Measurements from ENCODE around the gene TFAP2C.

DNA sequence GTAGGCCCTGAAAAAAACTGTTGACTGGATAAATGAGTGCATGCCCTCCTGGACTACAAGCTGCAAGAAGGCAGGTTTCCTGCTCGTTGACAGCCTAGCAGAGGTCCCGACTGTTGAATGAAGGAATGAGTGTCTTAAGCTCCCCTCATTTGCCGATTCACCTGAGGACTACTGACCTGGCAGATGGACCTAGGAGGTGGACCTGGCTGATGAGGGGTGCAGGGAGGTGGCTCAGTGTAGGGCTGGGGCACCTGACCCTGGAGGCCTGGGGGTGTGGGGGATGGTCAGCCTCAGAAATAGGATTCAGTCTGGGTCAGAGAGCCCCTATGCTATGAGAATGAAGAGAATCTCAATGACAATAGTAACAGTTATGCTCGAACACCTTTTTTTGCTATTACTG is 11.6 kb upstream of the TFAP2C start:
- TF ChIP-seq GATA2 (IDR thresholded peaks at IDR 0.05; ENCODE audit: low read depth, low read length) (no peak), GATA3 (IDR thresholded peaks at IDR 0.05; ENCODE audit: low read depth, low read length) (no peak)

Data from SH-SY5Y (cell line).